ENCODE measurements around the gene MRGPRG. TPM values are rescaled to one million over a fixed set of nuclear protein-coding genes. Genes with fewer than 3 reads are reported as not detected.

MRGPRG gene
- total and polyA plus RNA-seq, 9 donors: not detected

DNA sequence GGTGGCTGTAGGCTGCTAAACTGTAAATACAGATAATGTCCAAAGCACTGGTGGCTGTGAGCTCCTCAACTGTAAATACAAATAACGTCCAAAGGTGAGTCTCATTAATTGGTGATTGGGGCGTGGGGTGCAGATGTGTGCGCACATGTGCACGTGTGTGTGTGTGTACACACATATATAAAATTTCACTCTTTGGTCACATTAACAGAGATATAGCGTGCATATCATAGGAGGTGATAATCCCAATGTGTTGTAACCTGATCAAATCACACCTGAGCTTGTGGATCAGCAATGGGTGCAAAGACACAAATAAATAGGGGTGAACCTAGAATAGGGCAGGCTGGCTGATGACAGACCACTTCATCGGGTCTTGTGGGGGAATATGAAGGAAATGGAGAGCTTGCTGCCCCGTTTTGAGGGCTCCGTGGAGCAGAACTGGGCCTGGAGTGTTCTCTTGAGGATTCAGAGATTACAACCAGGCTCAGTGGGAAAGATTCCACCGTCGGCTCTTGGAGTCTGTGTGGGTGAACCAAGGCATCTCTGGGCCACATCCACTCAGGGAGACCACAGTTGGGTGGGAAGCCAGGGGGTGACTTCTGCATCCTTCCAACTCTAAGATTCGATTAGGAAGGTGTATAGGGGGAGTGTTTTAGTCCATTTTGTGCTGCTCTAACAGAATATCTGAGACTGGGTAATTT, 28.6 kb downstream of the MRGPRG start:
- Histone ChIP-seq H3K4me1 (ENCODE audit: insufficient read depth) (no peaks in the 10 kb centered on the region), H3K4me3 (no peak overlapping the region), H3K36me3 (no peaks in the 10 kb centered on the region), H3K27me3 (no peaks in the 10 kb centered on the region), H3K27ac (no peak overlapping the region), H3K9me3 (no peaks in the 10 kb centered on the region)
- TF ChIP-seq POLR2A (IDR thresholded peaks at IDR 0.05) (no peak), EP300 (IDR thresholded peaks at IDR 0.05) (no peak)
- TF ChIP-seq, protein P1, sequence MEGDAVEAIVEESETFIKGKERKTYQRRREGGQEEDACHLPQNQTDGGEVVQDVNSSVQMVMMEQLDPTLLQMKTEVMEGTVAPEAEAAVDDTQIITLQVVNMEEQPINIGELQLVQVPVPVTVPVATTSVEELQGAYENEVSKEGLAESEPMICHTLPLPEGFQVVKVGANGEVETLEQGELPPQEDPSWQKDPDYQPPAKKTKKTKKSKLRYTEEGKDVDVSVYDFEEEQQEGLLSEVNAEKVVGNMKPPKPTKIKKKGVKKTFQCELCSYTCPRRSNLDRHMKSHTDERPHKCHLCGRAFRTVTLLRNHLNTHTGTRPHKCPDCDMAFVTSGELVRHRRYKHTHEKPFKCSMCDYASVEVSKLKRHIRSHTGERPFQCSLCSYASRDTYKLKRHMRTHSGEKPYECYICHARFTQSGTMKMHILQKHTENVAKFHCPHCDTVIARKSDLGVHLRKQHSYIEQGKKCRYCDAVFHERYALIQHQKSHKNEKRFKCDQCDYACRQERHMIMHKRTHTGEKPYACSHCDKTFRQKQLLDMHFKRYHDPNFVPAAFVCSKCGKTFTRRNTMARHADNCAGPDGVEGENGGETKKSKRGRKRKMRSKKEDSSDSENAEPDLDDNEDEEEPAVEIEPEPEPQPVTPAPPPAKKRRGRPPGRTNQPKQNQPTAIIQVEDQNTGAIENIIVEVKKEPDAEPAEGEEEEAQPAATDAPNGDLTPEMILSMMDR (IDR thresholded peaks at IDR 0.05): no peak
- 79 to 83% (median 81%) methylated on average over 11 of the region's 11 CpGs for WGBS, 3 donors
- intact Hi-C loops (cut with DNase I): no loop called here
- no peak for DNase-seq

DNA sequence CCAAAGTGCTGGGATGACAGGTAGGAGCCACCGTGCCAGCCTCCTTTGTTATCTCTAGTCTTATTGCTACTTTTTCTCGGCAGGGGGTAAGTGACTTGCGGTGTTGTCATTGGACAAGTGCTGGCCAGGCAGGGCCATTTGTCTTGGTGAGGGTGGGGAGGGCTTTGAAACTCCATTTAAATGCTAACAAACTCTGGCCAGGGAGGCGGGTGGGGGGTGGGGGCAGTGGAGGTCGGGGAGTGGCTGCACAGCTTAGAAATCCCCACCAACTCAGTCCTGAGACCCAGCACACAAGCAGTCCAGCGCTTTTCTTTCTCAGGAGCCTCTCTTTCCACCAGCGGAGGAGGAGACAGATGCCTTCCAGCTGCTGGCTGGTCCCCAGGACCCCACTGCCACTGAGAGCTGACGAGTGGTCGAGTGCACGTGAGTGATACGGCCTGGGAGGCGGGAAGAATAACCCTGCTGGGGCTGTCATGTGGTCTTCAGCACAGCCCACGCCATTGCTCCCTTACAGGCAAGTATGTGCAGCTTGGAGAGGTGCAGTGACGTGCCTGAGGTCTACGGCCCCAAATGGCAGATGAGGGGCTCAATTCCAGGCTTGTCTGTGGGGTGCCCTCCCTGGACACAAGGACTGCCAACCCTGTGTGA, 29.3 kb downstream of the MRGPRG start:
- Histone ChIP-seq H3K27ac (no peak overlapping the region), H3K9me3 (no peaks in the 10 kb centered on the region), H3K27me3 (no peaks in the 10 kb centered on the region), H3K4me1 (ENCODE audit: insufficient read depth) (no peaks in the 10 kb centered on the region), H3K36me3 (no peaks in the 10 kb centered on the region), H3K4me3 (no peak overlapping the region)
- intact Hi-C loops (cut with DNase I): no loop called here
- 22 to 25% (median 24%) methylated on average over 15 of the region's 15 CpGs for WGBS, 3 donors
- no peak for DNase-seq
- TF ChIP-seq, protein P1 (IDR thresholded peaks at IDR 0.05): no peak
- TF ChIP-seq EP300 (IDR thresholded peaks at IDR 0.05) (no peak), POLR2A (IDR thresholded peaks at IDR 0.05) (no peak)

DNA sequence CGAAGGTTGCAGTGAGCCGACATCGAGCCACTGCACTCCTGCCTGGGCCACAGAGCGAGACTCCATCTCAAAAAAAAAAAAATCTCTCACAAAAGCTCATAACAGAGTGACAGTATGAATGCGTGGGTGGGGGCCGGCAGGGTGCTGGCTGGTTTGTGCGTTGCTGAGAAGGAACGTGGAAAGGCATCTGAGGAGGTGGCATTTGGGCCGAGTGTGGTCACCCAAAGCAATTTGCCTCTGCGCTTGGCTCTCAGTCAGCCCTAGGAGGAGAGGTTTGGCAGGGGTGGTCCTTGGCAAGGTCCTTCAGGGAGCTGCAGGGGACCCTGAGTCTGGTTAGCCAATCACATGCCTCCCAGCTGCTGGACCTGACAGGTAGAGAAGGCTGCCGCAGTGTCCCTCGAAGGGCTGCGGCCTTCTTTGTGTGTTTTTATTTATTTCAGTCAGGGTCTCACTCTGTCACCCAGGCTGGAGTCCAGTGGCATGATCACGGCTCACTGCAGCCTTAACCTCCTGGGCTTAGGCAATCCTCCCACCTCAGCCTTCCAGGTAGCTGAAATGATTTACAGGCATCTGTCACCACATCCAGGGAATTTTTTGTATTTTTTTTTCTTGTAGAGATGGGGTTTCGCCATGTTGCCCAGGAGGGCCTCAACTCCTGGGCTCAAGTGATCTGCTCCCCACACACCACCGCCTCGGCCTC, 30.0 kb downstream of the MRGPRG start:
- TF ChIP-seq POLR2A (IDR thresholded peaks at IDR 0.05): no peak
- TF ChIP-seq EP300 (IDR thresholded peaks at IDR 0.05): no peak
- TF ChIP-seq, protein P1 (IDR thresholded peaks at IDR 0.05): no peak
- 88 to 93% (median 90%) methylated on average over 17 of the region's 17 CpGs for WGBS, 3 donors
- no peak overlapping the region for H3K27ac ChIP-seq
- intact Hi-C loops (cut with DNase I): no loop called here
- H3K4me3 ChIP-seq: no peak overlapping the region
- H3K4me1 ChIP-seq (ENCODE audit: insufficient read depth): no peaks in the 10 kb centered on the region
- H3K36me3 ChIP-seq: no peaks in the 10 kb centered on the region
- no peak for DNase-seq
- H3K9me3 ChIP-seq: no peaks in the 10 kb centered on the region
- H3K27me3 ChIP-seq: no peaks in the 10 kb centered on the region

DNA sequence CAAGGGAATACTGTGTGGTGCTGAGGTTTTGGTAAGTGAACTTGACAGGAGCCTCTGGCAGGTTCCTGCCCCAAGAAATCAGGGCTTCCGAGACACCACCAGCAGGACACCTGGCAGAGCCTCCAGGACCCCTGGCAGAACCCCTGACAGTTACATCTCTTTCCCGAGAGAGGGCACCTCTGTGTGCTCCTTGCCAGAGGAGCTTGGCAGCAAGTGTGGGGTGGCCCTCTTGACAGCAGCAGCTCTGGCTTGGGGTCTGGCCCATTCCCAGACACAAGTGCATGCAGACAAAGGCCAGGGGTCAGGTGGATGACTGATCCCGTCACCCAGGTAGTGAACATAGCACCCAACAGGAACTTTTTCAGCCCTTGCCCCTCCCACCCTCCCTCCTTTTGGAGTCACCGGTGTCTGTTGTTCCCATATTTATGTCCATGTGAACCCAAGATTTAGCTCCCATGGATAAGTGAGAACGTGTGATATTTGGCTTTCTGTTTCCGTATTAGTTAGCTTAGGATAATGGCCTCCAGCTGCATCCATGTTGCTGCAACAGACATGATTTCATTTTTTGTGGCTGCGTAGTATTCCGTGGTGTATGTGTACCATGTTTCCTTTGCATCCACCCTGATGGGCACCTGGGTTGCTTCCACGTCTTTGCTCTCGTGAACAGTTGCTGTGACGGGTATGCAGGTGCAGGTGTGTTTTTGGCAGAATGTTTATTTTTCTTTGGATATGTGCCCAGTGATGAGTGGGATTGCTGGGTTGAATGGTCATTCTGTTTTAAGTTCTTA, 32.3 kb downstream of the MRGPRG start:
- Histone ChIP-seq H3K27ac (no peak overlapping the region), H3K27me3 (no peaks in the 10 kb centered on the region), H3K9me3 (no peaks in the 10 kb centered on the region), H3K4me1 (ENCODE audit: insufficient read depth) (no peaks in the 10 kb centered on the region), H3K4me3 (no peak overlapping the region), H3K36me3 (no peaks in the 10 kb centered on the region)
- 71 to 79% (median 74%) methylated on average over 11 of the region's 11 CpGs for WGBS, 3 donors
- intact Hi-C loops (cut with DNase I): no loop called here
- DNase-seq: no peak
- TF ChIP-seq EP300 (IDR thresholded peaks at IDR 0.05) (no peak), POLR2A (IDR thresholded peaks at IDR 0.05) (no peak)
- TF ChIP-seq, protein P1 (IDR thresholded peaks at IDR 0.05): no peak
